ENCODE results near the gene MICALL2. TPM values are rescaled to one million over a fixed set of nuclear protein-coding genes. Genes with fewer than 3 reads are reported as not detected.
A peak's percentile ranks its signal among the peaks of the same experiment; 100 is the strongest.

Gene MICALL2
- total RNA-seq, 1 experiment from 2014 or later = 3.7 TPM

DNA sequence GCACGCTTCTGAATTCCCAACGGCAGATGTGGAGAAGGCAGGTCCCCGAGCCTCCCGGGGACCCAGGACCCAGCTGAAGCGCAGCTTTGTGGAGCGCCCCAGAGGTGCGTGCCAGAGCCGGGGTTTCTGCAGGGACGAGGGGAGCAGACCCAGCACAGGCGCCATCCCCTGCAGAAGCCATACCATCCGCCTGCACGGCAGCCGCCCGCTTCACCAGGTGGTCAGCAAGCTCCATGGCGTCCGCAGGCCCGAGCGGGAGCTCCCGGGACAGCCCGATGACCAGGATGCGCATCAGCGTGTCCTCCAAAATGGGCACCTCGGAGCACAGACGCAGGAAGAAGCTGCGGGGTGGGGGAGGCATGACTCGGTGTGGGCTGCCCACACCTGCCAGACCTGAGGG, 34.3 kb upstream of the MICALL2 start:
- no peak for DNase-seq (ENCODE audit: extremely low read depth, low read depth)

DNA sequence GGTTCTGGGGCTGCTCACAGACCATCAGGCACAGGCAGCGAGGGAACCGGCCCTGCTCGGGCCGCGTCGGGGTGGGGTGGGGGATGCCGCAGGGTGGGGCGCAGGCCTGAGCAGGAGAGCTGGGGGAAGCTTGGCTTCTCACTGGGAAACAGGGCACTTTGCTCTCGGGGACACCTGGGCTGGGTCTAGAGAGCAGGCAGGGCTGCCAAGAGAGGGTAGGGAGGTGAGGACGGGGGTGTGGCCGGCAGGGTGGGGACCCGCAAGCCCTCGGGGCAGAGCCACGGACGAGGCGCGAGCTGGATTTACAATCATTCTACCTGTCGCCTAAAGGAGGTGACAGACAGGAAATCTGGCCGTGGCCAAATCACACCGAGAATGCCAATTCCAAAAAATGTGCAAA, 33.9 kb upstream of the MICALL2 start:
- DNase-seq (ENCODE audit: extremely low read depth, low read depth) = no peak

DNA sequence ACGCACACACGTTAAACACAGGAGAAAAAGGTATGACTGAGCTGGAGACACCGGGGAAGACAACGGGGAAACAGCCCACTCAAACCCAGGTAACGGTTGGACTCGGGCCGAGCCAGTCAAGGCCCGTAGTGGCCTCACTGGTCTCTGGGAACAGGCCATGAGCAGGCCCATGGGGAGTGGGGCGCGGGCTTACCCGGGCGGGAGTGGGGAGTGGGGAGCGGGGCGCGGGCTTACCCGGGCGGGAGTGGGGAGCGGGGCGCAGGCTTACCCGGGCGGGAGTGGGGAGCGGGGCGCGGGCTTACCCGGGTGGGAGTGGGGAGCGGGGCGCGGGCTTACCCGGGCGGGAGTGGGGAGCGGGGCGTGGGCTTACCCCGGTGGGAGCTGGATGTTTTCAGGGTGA, 33.4 kb upstream of the MICALL2 start:
- DNase-seq (ENCODE audit: extremely low read depth, low read depth) = no peak

GRCh38 chr7:1492221-1492620, 33.0 kb upstream of the MICALL2 start:
- DNase-seq (ENCODE audit: extremely low read depth, low read depth) = no peak

DNA sequence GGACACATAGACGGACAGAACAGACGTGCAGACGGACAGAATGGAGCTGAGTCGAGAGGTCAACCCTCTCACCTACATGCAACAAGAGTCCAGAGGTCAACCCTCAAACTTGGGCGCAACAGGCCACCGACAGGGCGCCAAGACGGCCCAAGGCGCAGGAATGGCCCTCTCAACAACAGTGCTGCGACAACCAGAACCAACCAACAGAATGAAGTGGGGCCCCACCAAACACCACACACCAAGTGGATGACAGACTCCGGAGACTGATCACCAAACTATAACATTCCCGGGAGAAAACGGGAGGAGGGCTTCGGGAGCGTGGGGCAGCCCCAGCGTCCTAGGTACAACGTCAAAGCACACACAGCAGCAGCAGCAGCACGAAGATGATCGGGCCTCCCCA, 31.6 kb upstream of the MICALL2 start:
- DNase-seq (ENCODE audit: extremely low read depth, low read depth) = no peak

- no peak for DNase-seq (ENCODE audit: extremely low read depth, low read depth)
Observed at GRCh38 chr7:1489336-1489735, 30.1 kb upstream of the MICALL2 start.

DNA sequence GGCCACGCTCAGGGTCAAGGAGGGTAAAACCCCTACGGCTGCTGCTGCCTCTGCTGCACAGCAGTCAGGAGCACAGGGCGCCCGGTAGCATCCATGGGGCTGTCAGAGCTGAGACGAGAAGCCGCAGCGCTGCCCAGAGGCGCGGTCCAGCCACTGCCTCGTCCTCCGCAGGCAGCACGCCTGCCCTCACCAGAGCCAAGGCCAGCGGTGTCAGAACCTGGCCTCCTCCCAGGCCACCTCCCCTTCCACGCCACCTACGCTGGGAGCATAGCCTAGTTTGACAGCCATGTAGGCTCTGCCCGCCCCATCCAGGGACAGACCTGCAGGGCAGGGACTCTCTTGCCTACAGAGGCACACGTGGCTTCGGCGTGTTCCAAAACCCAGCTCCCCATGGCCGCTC, 28.7 kb upstream of the MICALL2 start:
- no peak for DNase-seq (ENCODE audit: extremely low read depth, low read depth)

- DNase-seq (ENCODE audit: extremely low read depth, low read depth) = no peak
Observed at GRCh38 chr7:1487466-1487865, 28.2 kb upstream of the MICALL2 start.

DNA sequence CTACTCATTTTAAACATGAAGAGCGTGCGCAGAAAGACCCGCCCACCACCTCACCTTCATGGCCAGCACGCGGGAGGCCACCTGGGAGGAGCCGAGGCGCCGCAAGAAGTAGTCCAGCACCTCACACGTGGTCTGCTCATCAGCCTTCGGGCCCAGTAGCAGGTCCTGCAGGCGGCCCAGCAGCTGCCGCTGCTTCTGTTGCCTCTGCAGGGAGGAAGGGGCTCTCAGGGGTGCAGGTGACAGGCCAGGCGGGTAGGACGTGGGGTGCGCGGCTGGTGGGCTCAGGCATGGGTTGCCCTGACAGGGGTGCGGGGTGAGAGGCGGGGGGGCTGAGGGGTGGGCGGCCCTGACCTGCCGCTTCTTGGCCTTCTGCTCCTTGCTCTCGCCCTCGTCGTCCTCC, 27.3 kb upstream of the MICALL2 start:
- DNase-seq (ENCODE audit: extremely low read depth, low read depth) = no peak

DNA sequence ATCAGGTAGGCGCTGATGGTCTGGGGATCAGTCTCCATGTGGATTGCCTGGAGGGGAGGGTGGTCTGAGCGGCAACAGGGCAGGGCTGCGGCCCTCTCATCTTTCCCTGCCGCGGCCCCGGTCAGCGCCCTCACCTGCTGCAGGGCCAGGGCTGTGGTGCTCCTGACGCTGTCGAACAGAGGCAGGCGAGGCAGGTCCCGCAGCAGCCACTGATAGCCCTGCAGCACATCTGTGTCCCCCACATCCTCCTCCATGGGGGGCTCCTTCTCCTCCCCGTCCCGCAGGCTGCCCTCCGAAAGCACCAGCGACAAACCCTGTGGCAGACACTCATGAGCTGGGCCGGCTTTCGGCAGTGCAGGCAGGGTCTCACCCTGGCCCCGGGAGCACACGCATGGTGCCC, 25.9 kb upstream of the MICALL2 start:
- DNase-seq (ENCODE audit: extremely low read depth, low read depth) = no peak

DNA sequence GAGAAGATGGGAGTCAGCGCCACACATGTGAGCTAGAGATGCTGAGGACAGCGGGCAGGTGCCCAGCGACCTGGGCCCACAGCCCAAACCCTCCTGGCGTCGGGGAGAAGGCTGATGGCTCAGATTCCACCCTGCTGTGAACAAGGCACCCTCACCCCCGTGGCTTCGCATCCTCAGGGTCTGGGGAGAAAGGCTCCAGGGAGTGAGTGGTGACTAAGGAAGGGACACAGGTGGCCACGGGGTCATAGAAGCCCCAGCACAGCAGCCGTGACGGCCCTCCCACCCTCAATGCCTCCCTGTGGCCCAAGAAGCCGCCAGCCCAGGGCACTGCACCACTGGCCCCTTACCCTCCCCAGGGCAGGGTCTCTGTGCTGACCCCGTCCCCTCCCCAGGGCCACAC, 25.3 kb upstream of the MICALL2 start:
- no peak for DNase-seq (ENCODE audit: extremely low read depth, low read depth)

- no peak for DNase-seq (ENCODE audit: extremely low read depth, low read depth)
Observed at GRCh38 chr7:1483536-1484505, 24.6 kb upstream of the MICALL2 start.

- no peak for DNase-seq (ENCODE audit: extremely low read depth, low read depth)
Observed at GRCh38 chr7:1483079-1483478, 23.8 kb upstream of the MICALL2 start.

DNA sequence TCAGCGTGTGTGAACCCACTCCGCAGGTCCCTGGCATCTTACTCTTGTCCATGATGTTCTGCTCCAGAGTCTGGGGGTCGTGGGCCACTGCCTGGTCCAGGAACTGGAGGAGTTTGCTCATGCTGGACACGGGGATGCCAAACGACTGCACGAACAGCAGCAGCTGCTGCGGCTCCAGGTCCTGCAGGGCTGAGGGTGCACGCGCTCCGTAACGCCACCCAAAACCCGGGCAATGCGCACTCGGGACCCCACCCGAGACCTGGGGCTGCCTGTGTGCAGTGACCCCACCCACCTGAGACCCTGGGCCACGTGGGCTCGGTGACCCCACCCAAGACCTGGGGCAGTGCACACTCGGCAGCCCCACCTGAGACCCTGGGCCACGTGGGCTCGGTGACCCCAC, 22.0 kb upstream of the MICALL2 start:
- no peak for DNase-seq (ENCODE audit: extremely low read depth, low read depth)

DNA sequence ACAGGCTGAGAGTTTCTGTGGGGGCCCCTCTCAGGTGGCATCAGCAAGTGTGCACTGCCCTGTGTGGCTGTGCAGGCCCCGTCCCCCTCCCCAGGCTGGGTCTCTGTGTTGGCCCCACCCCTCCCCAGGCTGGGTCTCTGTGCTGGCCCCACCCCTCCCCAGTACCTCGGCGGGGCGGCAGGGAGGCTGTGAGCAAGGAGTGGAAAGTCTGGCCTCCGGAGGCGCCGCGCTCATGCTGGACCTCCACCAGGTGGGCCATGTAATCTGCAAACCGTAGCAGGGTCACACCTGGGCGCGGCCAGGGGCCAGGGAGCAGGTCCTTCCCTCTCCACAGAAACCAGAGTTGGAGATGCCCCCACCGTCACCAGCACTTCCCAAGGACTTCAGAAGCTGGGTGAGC, 21.4 kb upstream of the MICALL2 start:
- DNase-seq (ENCODE audit: extremely low read depth, low read depth) = no peak

- no peak for DNase-seq (ENCODE audit: extremely low read depth, low read depth)
Observed at GRCh38 chr7:1479287-1479686, 20.0 kb upstream of the MICALL2 start.

DNA sequence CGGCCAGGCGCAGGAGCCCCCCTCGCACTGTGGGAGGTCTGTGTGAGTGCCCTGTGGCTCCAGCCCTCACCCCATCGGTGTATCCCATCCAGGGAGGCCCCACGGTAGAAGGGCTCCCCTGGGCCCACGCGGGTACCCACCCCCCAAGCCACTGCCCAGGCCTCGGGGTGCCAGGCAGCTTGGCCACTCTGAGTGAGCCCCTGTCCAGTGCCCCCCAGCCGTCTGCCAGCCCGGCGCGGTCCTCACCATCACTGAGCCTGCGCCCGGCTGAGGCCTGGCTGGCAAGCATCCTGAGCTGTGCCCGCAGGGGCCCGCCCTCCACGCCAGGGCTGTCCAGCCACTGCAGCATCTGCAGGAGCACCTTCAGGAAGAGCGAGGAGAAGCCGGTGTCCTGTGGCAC, 19.2 kb upstream of the MICALL2 start:
- DNase-seq (ENCODE audit: extremely low read depth, low read depth) = no peak

DNA sequence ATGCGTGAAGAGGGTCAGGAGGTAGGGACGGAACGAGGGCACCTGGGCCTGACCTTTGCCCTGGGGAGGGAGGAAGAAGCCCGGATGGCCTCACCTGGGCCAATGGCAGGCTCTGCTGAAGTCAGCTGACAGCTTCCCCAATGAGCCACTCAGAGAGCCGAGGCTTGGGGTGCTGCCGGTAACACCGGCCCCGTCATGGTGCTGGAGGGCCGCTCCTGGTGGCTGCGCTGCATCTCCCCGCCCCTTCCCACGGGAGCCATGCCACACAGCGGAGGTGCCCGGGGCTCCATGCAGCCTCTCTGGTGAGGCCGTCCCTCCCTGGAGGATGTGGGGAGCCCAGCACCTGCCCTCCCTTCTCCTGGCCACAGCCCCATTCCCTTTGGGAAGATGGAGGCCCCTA, 17.6 kb upstream of the MICALL2 start:
- DNase-seq (ENCODE audit: extremely low read depth, low read depth) = no peak

GRCh38 chr7:1475991-1476390, 16.7 kb upstream of the MICALL2 start:
- no peak for DNase-seq (ENCODE audit: extremely low read depth, low read depth)

DNA sequence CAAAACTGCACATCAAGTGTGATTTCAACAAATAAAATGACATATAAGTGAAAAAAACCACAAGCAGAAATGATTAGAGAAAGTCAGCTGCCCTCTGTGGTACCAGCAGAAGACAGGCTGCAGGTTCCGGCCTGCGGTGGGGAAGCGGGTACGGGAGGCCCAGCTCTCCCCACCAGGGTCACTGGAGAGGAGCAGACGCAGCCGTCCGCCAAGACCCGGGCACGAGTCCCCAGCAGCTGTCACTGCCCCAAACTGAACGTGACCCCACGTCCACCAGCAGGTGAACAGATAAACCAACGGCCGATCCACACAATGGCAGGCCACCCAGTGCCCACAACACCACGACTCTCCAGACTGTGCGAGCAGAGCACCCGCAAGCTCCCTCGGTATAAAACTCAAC, 16.1 kb upstream of the MICALL2 start:
- DNase-seq (ENCODE audit: extremely low read depth, low read depth) = no peak

DNA sequence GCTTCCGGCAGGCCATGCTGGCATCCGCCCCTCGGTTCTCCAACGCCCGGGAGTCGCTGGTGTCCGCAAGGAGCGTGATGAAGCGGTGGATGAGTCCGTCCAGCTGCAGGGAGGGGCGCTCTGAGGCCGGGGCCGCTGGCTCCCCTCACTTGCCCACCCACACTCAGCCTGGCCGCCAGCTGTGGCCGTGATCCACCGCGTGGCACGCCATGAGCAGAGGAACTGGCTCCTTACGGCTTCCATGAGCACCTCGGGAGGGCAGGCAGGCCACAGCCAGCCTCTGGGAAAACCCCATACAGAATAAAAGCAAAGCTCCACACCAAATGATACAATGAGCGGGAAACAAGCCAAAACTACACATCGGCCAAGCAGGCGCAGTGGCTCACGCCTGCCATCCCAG, 15.5 kb upstream of the MICALL2 start:
- DNase-seq (ENCODE audit: extremely low read depth, low read depth) = no peak

DNA sequence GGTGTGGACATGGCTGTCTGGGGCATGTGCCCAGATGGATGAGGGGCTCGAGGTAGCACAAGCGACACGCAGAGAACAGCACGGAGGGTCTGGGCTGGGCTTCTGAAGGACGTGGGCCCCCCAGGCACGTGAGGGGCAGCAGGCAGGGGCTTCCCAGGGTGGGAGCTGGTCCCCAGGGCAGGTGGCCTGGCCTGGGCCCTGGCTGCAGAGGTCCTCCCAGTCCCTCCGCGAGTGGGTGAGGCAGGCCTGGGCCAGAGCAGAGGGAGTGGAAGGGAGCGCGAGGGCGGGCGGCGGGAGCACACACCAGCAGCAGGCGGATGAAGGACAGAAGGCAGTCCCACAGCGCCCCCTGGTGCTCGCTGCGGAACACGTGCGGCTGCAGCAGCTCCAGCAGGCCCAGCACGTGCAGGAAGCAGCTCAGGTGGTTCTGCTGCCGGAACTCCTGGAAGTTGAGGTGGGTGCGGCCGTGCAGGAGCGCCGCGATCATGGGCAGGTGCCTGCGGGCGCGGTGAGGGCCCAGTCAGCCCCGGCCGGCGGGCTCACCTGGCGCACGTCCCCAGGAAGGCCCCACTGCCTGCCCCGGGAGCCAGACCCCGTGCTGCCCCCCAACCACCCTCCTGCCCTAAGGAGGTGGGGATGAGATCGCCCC, 14.7 kb upstream of the MICALL2 start:
- DNase-seq (ENCODE audit: extremely low read depth, low read depth) = peak; percentile 74
